ENCODE data around the gene ANKRD12.
"Not testable (repeated sequence)": the region's sequence is repeated elsewhere in the genome, so short reads cannot be mapped to it uniquely, and the experiment has no call there.

The ANKRD12 gene

DNA sequence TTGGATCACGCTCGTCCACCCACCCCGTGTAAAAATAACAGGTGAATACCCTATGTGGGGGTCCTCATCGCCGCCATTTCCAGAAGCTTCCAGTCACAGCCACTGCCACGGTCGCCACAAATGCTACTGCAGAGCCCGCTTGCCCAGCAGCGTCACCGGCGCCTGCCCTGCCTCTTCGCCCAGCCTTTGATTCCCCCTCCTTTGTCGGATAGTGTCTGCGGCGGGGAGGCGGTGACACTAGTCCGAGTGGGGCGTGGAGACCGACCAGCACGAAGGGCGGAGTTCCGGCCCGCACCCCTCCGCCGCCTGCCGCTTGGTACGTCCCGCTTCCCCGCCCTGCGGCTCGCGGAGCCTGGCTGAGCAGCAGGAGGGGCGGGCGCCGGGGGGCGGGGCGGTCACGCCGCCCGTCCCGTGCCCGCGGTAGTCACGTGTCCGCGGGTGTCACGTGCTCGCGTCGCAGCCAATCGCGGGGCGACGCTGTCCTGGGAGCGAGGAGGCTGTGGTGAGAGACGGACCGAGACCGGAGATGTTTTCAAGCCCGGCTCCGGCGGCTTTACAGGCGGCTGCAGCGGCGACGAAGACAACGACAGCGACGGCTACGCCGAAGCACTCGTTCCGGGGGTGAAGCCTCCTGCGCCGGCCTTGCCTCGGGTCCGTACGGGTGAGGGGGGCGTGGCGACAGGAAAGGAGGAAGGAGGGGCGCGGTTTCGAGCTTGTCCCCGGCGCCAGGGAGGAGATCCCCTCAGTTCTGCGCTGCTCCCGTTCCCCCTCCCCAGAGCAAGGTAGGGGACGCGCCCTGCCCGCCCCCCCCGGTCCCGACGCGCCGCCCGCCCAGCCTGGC is at the start of gene ANKRD12:
ANKRD12 (plus strand) TSS at position 467 of the 841 bp plus-strand sequence. CDS start 45,652 bp downstream, outside the sequence.
- DNase-seq: peak; percentile 81

DNA sequence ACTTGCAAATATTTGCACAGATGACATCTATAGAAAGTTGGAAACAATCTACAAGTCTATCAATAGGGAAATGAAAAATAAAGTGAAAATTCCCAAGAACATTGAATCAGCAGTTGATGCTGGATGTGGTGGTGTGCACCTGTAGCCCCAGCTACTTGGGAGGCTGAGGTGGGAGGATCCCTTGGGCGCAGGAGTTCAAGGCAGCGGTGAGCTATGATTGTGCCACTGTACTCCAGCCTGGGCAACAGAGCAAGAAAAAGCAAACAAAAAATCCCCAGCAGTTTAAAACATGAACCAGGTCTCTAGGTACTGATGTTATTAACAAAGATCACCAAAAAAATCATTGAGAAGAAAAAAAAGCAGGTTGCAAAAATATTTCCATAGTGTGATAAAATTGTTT is 49.4 kb upstream of the ANKRD12 start:
- no peak for DNase-seq

DNA sequence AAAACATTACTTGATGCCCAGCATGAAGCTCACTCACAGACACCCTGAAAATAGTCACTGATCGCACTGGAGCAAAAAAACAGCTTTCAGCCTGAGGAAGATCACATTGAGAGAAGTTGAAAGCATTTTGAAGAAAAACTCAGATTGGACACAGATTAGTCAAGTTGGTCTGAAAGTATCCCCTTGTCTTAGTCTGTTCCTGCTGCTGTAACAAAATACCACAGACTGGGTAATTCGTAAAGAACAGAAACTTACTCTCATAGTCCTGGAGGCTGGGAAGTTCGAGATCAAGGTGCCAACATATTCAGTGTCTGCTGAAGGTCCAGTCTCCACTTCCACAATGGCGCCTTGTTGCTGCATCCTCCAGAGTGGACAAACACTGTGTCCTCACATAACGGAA is 48.3 kb upstream of the ANKRD12 start:
- no peak for DNase-seq

DNA sequence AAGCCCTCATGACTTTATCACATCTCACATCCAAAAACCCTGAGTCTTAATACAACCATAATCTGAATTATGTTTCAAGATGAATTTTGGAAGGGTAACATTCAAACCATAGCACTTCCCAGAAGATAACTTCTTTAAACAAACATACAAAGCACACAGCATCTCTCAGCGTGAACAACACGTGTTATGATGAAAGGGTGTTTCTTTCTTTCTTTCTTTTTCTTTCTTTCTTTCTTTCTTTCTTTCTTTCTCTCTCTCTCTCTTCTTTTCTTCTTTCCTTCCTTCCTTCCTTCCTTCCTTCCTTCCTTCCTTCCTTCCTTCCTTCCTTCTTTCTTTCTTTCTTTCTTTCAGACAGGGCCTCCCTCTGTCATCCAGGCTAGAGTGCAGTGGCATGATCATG is 47.9 kb upstream of the ANKRD12 start:
- DNase-seq: not testable (repeated sequence)

- no peak for DNase-seq
These were observed 46.0 kb upstream of the ANKRD12 start for GRCh38 chr18:9090578-9090977.

GRCh38 chr18:9091066-9091476 is 45.5 kb upstream of the ANKRD12 start:
- DNase-seq: no peak

DNA sequence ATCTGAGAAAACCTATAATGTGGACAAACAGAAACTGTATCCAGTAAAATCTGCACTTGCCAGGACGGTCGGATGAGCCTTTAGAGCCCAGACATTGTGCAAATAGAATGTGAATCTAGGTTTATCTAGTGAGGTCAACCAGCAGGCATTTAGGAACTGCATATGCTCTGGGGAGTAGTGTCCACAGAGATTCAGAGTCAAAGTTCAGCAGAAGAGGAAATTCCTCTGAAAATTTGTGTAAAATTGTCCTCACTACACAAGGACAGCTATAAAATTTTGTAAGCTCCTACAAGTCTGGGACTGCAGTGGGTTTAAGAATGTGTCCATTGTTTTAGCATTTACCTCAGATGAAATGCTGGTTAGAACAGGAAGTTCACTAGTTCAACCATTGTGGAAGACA is 43.9 kb upstream of the ANKRD12 start:
- DNase-seq: no peak

DNA sequence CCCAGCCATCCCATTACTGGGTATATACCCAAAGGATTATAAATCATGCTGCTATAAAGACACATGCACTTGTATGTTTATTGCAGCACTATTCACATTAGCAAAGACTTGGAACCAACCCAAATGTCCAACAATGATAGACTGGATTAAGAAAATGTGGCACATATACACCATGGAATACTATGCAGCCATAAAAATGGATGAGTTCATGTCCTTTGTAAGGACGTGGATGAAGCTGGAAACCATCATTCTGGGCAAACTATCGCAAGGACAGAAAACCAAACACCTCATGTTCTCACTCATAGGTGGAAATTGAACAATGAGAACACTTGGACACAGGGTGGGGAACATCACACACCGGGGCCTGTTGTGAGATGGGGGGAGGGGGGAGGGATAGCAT is 43.5 kb upstream of the ANKRD12 start:
- not testable (repeated sequence) for DNase-seq

- no peak for DNase-seq
These were observed 42.0 kb upstream of the ANKRD12 start for GRCh38 chr18:9094307-9095226.

DNA sequence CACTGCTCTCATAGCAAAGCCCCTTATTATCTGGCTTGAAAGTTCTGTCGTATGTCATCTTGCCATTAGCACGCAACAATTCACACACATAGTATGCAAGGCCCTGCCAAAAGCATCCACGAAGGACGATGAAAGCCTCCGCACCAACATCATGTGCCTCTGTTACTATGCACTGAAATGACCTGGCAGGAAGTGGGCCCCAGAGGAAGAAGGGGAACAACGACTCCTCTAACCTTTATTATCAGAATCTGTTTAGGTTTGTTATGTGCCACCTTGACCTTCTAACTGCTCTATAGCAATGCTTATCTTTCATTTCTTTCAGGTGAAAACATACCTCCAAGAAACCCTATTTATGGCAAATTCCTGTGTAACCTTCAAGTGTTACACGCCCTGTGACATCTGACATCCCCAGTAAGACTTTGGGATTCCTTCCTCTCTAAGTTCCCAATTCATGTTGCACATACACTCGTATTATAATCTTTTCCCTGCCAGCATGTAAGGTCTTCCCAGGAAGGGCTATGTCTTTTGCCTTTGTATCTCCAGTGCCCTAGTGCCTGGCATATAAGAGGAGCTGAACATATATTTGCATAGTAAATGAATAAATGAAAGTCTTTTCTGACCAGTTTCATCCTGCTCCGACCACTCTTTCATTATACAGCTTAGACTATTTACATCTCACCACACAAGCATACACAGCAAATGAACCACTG is 41.1 kb upstream of the ANKRD12 start:
- no peak for DNase-seq

GRCh38 chr18:9096007-9096371 is 40.6 kb upstream of the ANKRD12 start:
- DNase-seq: no peak

- no peak for DNase-seq
These were observed 39.9 kb upstream of the ANKRD12 start for GRCh38 chr18:9096685-9097084.

- DNase-seq: no peak
These were observed 39.2 kb upstream of the ANKRD12 start for GRCh38 chr18:9097349-9097748.

GRCh38 chr18:9100796-9101195 is 35.8 kb upstream of the ANKRD12 start:
- no peak for DNase-seq

GRCh38 chr18:9101730-9102507 is 34.7 kb upstream of the ANKRD12 start:
- peak; percentile 2 for DNase-seq

GRCh38 chr18:9102508-9103375 is 33.8 kb upstream of the ANKRD12 start, which contains the start of gene NDUFV2:
Gene NDUFV2 (plus strand): TSS chr18:9102699. CDS start chr18:9102744, 45 bp downstream.
- DNase-seq: peak; percentile 75

DNA sequence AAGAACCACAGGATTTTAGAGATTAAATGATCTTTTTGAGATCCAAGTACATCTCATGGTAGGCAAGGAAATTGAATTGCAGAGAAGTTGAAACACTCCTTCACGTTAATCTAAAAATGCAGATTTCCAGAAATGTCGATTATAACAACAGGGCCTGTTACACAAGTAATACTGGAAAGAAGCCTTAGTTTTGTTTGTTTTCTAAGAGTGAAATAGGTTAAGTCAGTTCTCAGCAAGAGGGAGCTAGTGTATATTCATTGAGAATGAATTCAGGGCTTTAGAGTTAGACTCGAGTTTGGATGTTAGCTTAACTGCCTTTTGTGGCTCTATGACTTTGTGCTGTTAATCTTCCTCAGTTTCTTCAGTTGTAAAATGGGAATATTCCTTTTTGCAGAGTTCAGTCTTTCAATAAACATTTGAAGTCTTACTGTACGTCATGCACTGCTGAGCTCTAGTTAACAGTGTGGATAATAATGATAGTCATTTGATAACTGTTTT is 33.2 kb upstream of the ANKRD12 start:
- DNase-seq: no peak

GRCh38 chr18:9104244-9104901 is 32.2 kb upstream of the ANKRD12 start:
- no peak for DNase-seq

GRCh38 chr18:9105420-9105819 is 31.2 kb upstream of the ANKRD12 start:
- no peak for DNase-seq

- no peak for DNase-seq
These were observed 30.5 kb upstream of the ANKRD12 start for GRCh38 chr18:9106094-9106493.
